K562 (cell line): ENCODE results near the gene PLEKHF1. TPM values are rescaled to one million over a fixed set of nuclear protein-coding genes. Genes with fewer than 3 reads are reported as not detected.
A peak's percentile ranks its signal among the peaks of the same experiment; 100 is the strongest.

ENCODE experiments used
- ATF1 ChIP-seq, 2 experiments: fragments of 450-650 bp in 1 of 2; IDR thresholded peaks; 2 replicates each; pipeline ENCODE4 v1.6.1; 2016; ENCODE audit warnings: missing compliant biosample characterization in 1 of 2, missing genetic modification characterization in 1 of 2
- EGR1 ChIP-seq: fragments of 450-650 bp; conservative IDR thresholded peaks from 2 replicates; pipeline ENCODE4 v1.6.1; 2017; ENCODE audit warnings: mild to moderate bottlenecking
- ELF1 ChIP-seq: fragments of 200-800 bp; sonication (Bioruptor generic); IDR thresholded peaks from 2 replicates; pipeline ENCODE4 v1.6.1; 2016; ENCODE audit warnings: missing genetic modification characterization, missing compliant biosample characterization
- ETV1 ChIP-seq: fragments of 450-650 bp; conservative IDR thresholded peaks from 2 replicates; pipeline ENCODE4 v1.6.1; 2016; ENCODE audit warnings: missing genetic modification characterization, control low read depth, low read depth, missing compliant biosample characterization
- FOXK1 ChIP-seq: sonication (generic); formaldehyde crosslinking; IDR thresholded peaks from 2 replicates; pipeline ENCODE4 v1.8.0; 2022; ENCODE audit warnings: missing genetic modification reagents, mild to moderate bottlenecking, borderline replicate concordance
- GABPB1 ChIP-seq: sonication (generic); formaldehyde crosslinking; IDR thresholded peaks from 2 replicates; pipeline ENCODE4 v1.8.0; 2022; ENCODE audit warnings: mild to moderate bottlenecking, missing genetic modification reagents
- GATAD2A ChIP-seq: fragments of 450-650 bp; IDR thresholded peaks from 2 replicates; pipeline ENCODE4 v1.6.1; 2017
- MYC ChIP-seq, 2 experiments: fragments of 250-450 bp in 1 of 2; sonication (Bioruptor Pico) in 1 of 2; IDR thresholded peaks; 2 replicates each; pipeline versions ENCODE4 v1.5.1 to v1.6.1; 2012 to 2021; ENCODE audit warnings: low read depth in 2 of 2, borderline replicate concordance in 1 of 2, improper control_type of control experiment in 1 of 2, low read length in 1 of 2, mild to moderate bottlenecking in 1 of 2, moderate library complexity in 1 of 2
- NONO ChIP-seq, 2 experiments: fragments of 200-400 bp in 1 of 2; fragments of 450-650 bp in 1 of 2; formaldehyde crosslinking in 1 of 2; IDR thresholded peaks; 2 replicates each; pipeline ENCODE4 v1.6.1; 2017; ENCODE audit warnings: low read depth in 2 of 2, mild to moderate bottlenecking in 2 of 2, moderate library complexity in 2 of 2, low read length in 1 of 2
- PCBP1 ChIP-seq: fragments of 200-400 bp; formaldehyde crosslinking; IDR thresholded peaks from 2 replicates; pipeline ENCODE4 v1.6.1; 2018; ENCODE audit warnings: mild to moderate bottlenecking, low read depth, low read length; ENCODE audit not compliant: poor library complexity, severe bottlenecking
- POLR3G ChIP-seq: IDR thresholded peaks from 2 replicates; pipeline ENCODE4 v1.6.1; 2011; ENCODE audit not compliant: insufficient read length, insufficient replicate concordance; ENCODE audit errors: extremely low read depth
- TRIM24 ChIP-seq, 2 experiments: fragments of 450-650 bp; IDR thresholded peaks; 2 replicates each; pipeline ENCODE4 v1.6.1; 2016
- ZNF354B ChIP-seq: fragments of 250-450 bp; sonication (Bioruptor Pico); IDR thresholded peaks from 2 replicates; pipeline ENCODE4 v1.4.0; 2020
- ZNF445 ChIP-seq: fragments of 250-450 bp; sonication (Bioruptor Pico); IDR thresholded peaks from 2 replicates; pipeline ENCODE4 v1.4.0; 2020; ENCODE audit warnings: low read depth, mild to moderate bottlenecking, moderate library complexity
- ZNF589 ChIP-seq: fragments of 200-800 bp; sonication (Bioruptor generic); IDR thresholded peaks from 2 replicates; pipeline ENCODE4 v1.6.1; 2016; ENCODE audit warnings: low read depth, missing genetic modification characterization, missing compliant biosample characterization
- polyA plus RNA-seq, 8 experiments: library from polyadenylated mRNA; depleted of rRNA in 4 of 8; stranded (reverse) in 5 of 8; unstranded in 3 of 8; fragments of >200 nt; fragmentation: Nextera tagmentation in 2 of 8; fragmentation: Illumina TruSeq in 1 of 8; extraction: Ambion mirVana in 2 of 8; extraction: Trizol in 1 of 8; gene quantifications; 2 replicates each; pipeline versions ENCODE4 v1.2.1 to v1.2.3, GENCODE V29; 2011 to 2014; ENCODE audit warnings: inconsistent platforms in 1 of 8, missing spikeins in 1 of 8
- total RNA-seq, 7 experiments: library from RNA; depleted of rRNA in 6 of 7; stranded (reverse); fragments of >200 nt in 6 of 7; fragmentation: Illumina TruSeq in 2 of 7; extraction: Trizol in 2 of 7; gene quantifications; 2 replicates each; pipeline versions ENCODE4 v1.2.1 to v1.2.3, GENCODE V29; 2011 to 2021; ENCODE audit warnings: low replicate concordance in 1 of 7
- TF ChIP-seq, protein P1 (sequence below): fragments of 450-650 bp; IDR thresholded peaks from 2 replicates; pipeline ENCODE4 v1.6.1; 2016; ENCODE audit warnings: mild to moderate bottlenecking, moderate library complexity

Gene PLEKHF1
- total and polyA plus RNA-seq, 9 of the 15 experiments (the other 6 are each of a cell fraction or from before 2014, with no cell fraction given): 0.07 to 13.4 (median 3.9) TPM; not detected in 1

GRCh38 chr19:29714953-29715700 lies 49.9 kb downstream of the PLEKHF1 start, which contains the start of gene C19orf12 (continued):
- TF ChIP-seq EGR1 (peak; percentile 57), MYC (IDR thresholded peaks at IDR 0.05; ENCODE audit: low read depth, low read length) (peak; percentile 91; the same call in 1 of the 2 replicates), MYC (CRISPR knock-in tag; IDR thresholded peaks at IDR 0.05; ENCODE audit: borderline replicate concordance, low read depth) (peak; percentile 80; the same call in 1 of the 2 replicates), ETV1 (peak; percentile 63), GABPB1 (CRISPR knock-in tag) (no peak), ZNF445 (no peak), POLR3G (no peak), ELF1 (tag) (peak; percentile 90), ATF1 (CRISPR knock-in tag; IDR thresholded peaks at IDR 0.05) (no peak), ATF1 (tag; IDR thresholded peaks at IDR 0.05) (peak; percentile 69; the same call in 1 of the 2 replicates), GATAD2A (0 out of 2 replicates have a peak, but pooled peaks have one; percentile 51), NONO (IDR thresholded peaks at IDR 0.05; ENCODE audit: low read depth in 2 of 2, low read length in 1 of 2) (peak in 1 of 2 experiments; percentile 93; a peak in 2 of 4 replicates), FOXK1 (no peak), PCBP1 (peak; percentile 59), TRIM24 (IDR thresholded peaks at IDR 0.05) (peak in 1 of 2 experiments; percentile 34; a peak in 2 of 4 replicates), ZNF589 (CRISPR knock-in tag) (no peak), ZNF354B (CRISPR knock-in tag) (no peak)
- TF ChIP-seq, protein P1, sequence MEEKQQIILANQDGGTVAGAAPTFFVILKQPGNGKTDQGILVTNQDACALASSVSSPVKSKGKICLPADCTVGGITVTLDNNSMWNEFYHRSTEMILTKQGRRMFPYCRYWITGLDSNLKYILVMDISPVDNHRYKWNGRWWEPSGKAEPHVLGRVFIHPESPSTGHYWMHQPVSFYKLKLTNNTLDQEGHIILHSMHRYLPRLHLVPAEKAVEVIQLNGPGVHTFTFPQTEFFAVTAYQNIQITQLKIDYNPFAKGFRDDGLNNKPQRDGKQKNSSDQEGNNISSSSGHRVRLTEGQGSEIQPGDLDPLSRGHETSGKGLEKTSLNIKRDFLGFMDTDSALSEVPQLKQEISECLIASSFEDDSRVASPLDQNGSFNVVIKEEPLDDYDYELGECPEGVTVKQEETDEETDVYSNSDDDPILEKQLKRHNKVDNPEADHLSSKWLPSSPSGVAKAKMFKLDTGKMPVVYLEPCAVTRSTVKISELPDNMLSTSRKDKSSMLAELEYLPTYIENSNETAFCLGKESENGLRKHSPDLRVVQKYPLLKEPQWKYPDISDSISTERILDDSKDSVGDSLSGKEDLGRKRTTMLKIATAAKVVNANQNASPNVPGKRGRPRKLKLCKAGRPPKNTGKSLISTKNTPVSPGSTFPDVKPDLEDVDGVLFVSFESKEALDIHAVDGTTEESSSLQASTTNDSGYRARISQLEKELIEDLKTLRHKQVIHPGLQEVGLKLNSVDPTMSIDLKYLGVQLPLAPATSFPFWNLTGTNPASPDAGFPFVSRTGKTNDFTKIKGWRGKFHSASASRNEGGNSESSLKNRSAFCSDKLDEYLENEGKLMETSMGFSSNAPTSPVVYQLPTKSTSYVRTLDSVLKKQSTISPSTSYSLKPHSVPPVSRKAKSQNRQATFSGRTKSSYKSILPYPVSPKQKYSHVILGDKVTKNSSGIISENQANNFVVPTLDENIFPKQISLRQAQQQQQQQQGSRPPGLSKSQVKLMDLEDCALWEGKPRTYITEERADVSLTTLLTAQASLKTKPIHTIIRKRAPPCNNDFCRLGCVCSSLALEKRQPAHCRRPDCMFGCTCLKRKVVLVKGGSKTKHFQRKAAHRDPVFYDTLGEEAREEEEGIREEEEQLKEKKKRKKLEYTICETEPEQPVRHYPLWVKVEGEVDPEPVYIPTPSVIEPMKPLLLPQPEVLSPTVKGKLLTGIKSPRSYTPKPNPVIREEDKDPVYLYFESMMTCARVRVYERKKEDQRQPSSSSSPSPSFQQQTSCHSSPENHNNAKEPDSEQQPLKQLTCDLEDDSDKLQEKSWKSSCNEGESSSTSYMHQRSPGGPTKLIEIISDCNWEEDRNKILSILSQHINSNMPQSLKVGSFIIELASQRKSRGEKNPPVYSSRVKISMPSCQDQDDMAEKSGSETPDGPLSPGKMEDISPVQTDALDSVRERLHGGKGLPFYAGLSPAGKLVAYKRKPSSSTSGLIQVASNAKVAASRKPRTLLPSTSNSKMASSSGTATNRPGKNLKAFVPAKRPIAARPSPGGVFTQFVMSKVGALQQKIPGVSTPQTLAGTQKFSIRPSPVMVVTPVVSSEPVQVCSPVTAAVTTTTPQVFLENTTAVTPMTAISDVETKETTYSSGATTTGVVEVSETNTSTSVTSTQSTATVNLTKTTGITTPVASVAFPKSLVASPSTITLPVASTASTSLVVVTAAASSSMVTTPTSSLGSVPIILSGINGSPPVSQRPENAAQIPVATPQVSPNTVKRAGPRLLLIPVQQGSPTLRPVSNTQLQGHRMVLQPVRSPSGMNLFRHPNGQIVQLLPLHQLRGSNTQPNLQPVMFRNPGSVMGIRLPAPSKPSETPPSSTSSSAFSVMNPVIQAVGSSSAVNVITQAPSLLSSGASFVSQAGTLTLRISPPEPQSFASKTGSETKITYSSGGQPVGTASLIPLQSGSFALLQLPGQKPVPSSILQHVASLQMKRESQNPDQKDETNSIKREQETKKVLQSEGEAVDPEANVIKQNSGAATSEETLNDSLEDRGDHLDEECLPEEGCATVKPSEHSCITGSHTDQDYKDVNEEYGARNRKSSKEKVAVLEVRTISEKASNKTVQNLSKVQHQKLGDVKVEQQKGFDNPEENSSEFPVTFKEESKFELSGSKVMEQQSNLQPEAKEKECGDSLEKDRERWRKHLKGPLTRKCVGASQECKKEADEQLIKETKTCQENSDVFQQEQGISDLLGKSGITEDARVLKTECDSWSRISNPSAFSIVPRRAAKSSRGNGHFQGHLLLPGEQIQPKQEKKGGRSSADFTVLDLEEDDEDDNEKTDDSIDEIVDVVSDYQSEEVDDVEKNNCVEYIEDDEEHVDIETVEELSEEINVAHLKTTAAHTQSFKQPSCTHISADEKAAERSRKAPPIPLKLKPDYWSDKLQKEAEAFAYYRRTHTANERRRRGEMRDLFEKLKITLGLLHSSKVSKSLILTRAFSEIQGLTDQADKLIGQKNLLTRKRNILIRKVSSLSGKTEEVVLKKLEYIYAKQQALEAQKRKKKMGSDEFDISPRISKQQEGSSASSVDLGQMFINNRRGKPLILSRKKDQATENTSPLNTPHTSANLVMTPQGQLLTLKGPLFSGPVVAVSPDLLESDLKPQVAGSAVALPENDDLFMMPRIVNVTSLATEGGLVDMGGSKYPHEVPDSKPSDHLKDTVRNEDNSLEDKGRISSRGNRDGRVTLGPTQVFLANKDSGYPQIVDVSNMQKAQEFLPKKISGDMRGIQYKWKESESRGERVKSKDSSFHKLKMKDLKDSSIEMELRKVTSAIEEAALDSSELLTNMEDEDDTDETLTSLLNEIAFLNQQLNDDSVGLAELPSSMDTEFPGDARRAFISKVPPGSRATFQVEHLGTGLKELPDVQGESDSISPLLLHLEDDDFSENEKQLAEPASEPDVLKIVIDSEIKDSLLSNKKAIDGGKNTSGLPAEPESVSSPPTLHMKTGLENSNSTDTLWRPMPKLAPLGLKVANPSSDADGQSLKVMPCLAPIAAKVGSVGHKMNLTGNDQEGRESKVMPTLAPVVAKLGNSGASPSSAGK: peak; percentile 42; the same call in 1 of the 2 replicates
